ENCODE measurements around the gene LAMC1. TPM values are rescaled to one million over a fixed set of nuclear protein-coding genes. Genes with fewer than 3 reads are reported as not detected.

The LAMC1 gene
- total and polyA plus RNA-seq, 2 experiments from 2014 or later: 185 to 686 TPM

- Histone ChIP-seq H3K79me2 (ENCODE audit: insufficient read depth) (peaks cover 100% of the 10 kb centered on the region), H4K20me1 (ENCODE audit: insufficient read depth) (no peaks in the 10 kb centered on the region), H3K4me2 (ENCODE audit: unreplicated experiment) (peak overlapping the region; percentile 71), H3K27ac (peak overlapping the region; percentile 88), H2AFZ (no peak overlapping the region), H3K4me1 (ENCODE audit: insufficient read depth) (peaks cover 56% of the 10 kb centered on the region), H3F3A (ENCODE audit: insufficient read depth) (peaks cover 78% of the 10 kb centered on the region), H3K9me3 (ENCODE audit: low read depth) (no peaks in the 10 kb centered on the region), H3K36me3 (ENCODE audit: low read depth) (peaks cover 11% of the 10 kb centered on the region; the same call in 1 of the 2 replicates), H3K27me3 (replicated peaks; ENCODE audit: insufficient read depth) (no peaks in the 10 kb centered on the region), H3K4me3 (peak overlapping the region; percentile 51), H3K9me2 (ENCODE audit: insufficient read depth) (no peaks in the 10 kb centered on the region), H3K9ac (peak overlapping the region; percentile 65)
- in situ Hi-C loops (cut with MboI): no loop called here
- WGBS, 2 experiments (ENCODE audit: low coverage in 1 of 2, low lambda C conversion rate in 2 of 2, missing lambda C conversion rate in 2 of 2): 27 to 34% methylated on average over 4 of the region's 4 CpGs
- no peak for TF ChIP-seq EZH2phosphoT487 (IDR thresholded peaks at IDR 0.05; ENCODE audit: insufficient read depth, low read depth)
- no peak for DNase-seq
Measured at GRCh38 chr1:183039330-183039729, 16.1 kb downstream of the LAMC1 start.

GRCh38 chr1:183039985-183040447 lies 16.8 kb downstream of the LAMC1 start:
- Histone ChIP-seq H3K9me2 (ENCODE audit: insufficient read depth) (no peaks in the 10 kb centered on the region), H3K4me3 (peak overlapping the region; percentile 51), H3K27ac (peak overlapping the region; percentile 88), H3K9ac (peak overlapping the region; percentile 65), H3K4me1 (ENCODE audit: insufficient read depth) (peaks cover 63% of the 10 kb centered on the region), H3K27me3 (replicated peaks; ENCODE audit: insufficient read depth) (no peaks in the 10 kb centered on the region), H2AFZ (no peak overlapping the region), H3K79me2 (ENCODE audit: insufficient read depth) (peaks cover 100% of the 10 kb centered on the region), H3K9me3 (ENCODE audit: low read depth) (no peaks in the 10 kb centered on the region), H4K20me1 (ENCODE audit: insufficient read depth) (0 out of 2 replicates have a peak, but pooled peaks cover 3% of the 10 kb centered on the region), H3K36me3 (ENCODE audit: low read depth) (peaks cover 11% of the 10 kb centered on the region; the same call in 1 of the 2 replicates), H3F3A (ENCODE audit: insufficient read depth) (peaks cover 82% of the 10 kb centered on the region), H3K4me2 (ENCODE audit: unreplicated experiment) (peak overlapping the region; percentile 71)
- 1 to 2% methylated on average over 3 of the region's 3 CpGs for WGBS, 2 experiments (ENCODE audit: low coverage in 1 of 2, low lambda C conversion rate in 2 of 2, missing lambda C conversion rate in 2 of 2)
- peak; percentile 86 for DNase-seq
- TF ChIP-seq EZH2 (IDR thresholded peaks at IDR 0.05; ENCODE audit: insufficient read depth, poor library complexity, severe bottlenecking) (no peak), EZH2phosphoT487 (IDR thresholded peaks at IDR 0.05; ENCODE audit: insufficient read depth, low read depth) (no peak)
- in situ Hi-C loops (cut with MboI): no loop called here

- Histone ChIP-seq H3K4me3 (peak overlapping the region; percentile 51), H2AFZ (no peak overlapping the region), H3F3A (ENCODE audit: insufficient read depth) (peaks cover 84% of the 10 kb centered on the region), H3K4me2 (ENCODE audit: unreplicated experiment) (peak overlapping the region; percentile 71), H3K27me3 (replicated peaks; ENCODE audit: insufficient read depth) (no peaks in the 10 kb centered on the region), H3K79me2 (ENCODE audit: insufficient read depth) (peaks cover 100% of the 10 kb centered on the region), H3K4me1 (ENCODE audit: insufficient read depth) (peaks cover 68% of the 10 kb centered on the region), H3K9ac (peak overlapping the region; percentile 65), H4K20me1 (ENCODE audit: insufficient read depth) (peaks cover 7% of the 10 kb centered on the region; the same call in 1 of the 2 replicates), H3K9me3 (ENCODE audit: low read depth) (no peaks in the 10 kb centered on the region), H3K27ac (peak overlapping the region; percentile 88), H3K9me2 (ENCODE audit: insufficient read depth) (no peaks in the 10 kb centered on the region), H3K36me3 (ENCODE audit: low read depth) (peaks cover 11% of the 10 kb centered on the region; the same call in 1 of the 2 replicates)
- 20 to 25% methylated on average over 2 of the region's 2 CpGs for WGBS, 2 experiments (ENCODE audit: low coverage in 1 of 2, low lambda C conversion rate in 2 of 2, missing lambda C conversion rate in 2 of 2)
- TF ChIP-seq EZH2phosphoT487 (IDR thresholded peaks at IDR 0.05; ENCODE audit: insufficient read depth, low read depth) (no peak), EZH2 (IDR thresholded peaks at IDR 0.05; ENCODE audit: insufficient read depth, poor library complexity, severe bottlenecking) (no peak)
- in situ Hi-C loops (cut with MboI): no loop called here
- DNase-seq: peak; percentile 49
Measured at GRCh38 chr1:183040547-183040971, 17.3 kb downstream of the LAMC1 start.

- Histone ChIP-seq H3K27ac (peak overlapping the region; percentile 88), H3K9me2 (ENCODE audit: insufficient read depth) (no peaks in the 10 kb centered on the region), H3K9me3 (ENCODE audit: low read depth) (no peaks in the 10 kb centered on the region), H4K20me1 (ENCODE audit: insufficient read depth) (peaks cover 25% of the 10 kb centered on the region; the same call in 1 of the 2 replicates), H3K79me2 (ENCODE audit: insufficient read depth) (peaks cover 100% of the 10 kb centered on the region), H3K4me3 (0 out of 2 replicates have a peak overlapping the region, but pooled peaks have one; percentile 20), H3K36me3 (ENCODE audit: low read depth) (peaks cover 8% of the 10 kb centered on the region; the same call in 1 of the 2 replicates), H3K9ac (peak overlapping the region; percentile 72), H3K4me1 (ENCODE audit: insufficient read depth) (peaks cover 91% of the 10 kb centered on the region), H3K4me2 (ENCODE audit: unreplicated experiment) (peak overlapping the region; percentile 80), H3K27me3 (replicated peaks; ENCODE audit: insufficient read depth) (no peaks in the 10 kb centered on the region), H2AFZ (no peak overlapping the region), H3F3A (ENCODE audit: insufficient read depth) (peaks cover 93% of the 10 kb centered on the region)
- no peak for TF ChIP-seq EZH2 (IDR thresholded peaks at IDR 0.05; ENCODE audit: insufficient read depth, poor library complexity, severe bottlenecking)
- TF ChIP-seq EZH2phosphoT487 (IDR thresholded peaks at IDR 0.05; ENCODE audit: insufficient read depth, low read depth): no peak
- in situ Hi-C loops (cut with MboI): no loop called here
- no peak for DNase-seq
- 64 to 65% methylated on average over 3 of the region's 3 CpGs for WGBS, 2 experiments (ENCODE audit: low coverage in 1 of 2, low lambda C conversion rate in 2 of 2, missing lambda C conversion rate in 2 of 2)
Measured at GRCh38 chr1:183043254-183043653, 20.0 kb downstream of the LAMC1 start.
